GM18873 (cell line): ENCODE results near the gene HOXB3.
"Not testable (repeated sequence)": the region's sequence is repeated elsewhere in the genome, so short reads cannot be mapped to it uniquely, and the experiment has no call there.

ENCODE experiments used
- ATAC-seq: cut with Tn5 transposase; IDR thresholded peaks from one replicate; pipeline ENCODE4 v1.9.1; 2021; ENCODE audit warnings: mild to moderate bottlenecking, moderate library complexity, moderate number of reproducible peaks; ENCODE audit not compliant: unreplicated experiment, low FRiP score

The HOXB3 gene

DNA sequence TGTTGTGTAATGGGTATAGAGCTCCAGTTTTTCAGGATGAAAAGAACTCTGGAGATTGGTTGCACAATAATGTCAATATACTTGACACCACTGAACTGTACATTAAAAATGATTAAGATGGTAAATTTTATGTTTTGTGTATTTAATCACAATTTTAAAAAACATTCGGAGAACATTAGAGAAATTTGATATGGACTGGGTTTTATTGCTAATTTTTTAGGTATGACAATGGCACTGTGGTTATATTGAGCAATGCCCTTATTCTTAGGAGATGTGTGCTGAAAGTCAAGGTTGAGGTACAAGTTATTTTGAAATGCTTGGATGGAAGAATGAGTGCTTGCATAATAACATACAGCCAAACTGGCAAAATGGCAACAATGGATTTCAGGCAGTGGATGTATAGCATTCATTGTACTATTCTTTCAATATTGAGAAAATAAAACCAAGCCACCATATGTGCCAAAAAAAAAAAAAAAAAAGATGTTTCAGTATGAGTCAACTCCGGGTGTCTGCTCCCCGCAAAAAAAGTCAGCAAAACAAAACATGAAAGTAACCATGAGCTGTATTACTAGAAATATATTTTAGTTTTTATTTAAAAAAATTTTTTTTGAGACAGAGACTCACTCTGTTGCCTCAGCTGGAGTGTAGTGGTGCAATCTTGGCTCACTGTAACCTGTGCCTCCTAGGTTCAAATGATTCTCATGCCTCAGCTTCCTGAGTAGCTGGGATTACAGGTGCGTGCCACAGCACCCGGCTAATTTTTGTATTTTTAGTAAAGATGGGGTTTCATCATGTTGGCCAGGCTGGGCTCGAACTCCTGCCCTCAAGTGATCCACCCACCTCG, 79.1 kb downstream of the HOXB3 start:
- no peak for ATAC-seq

DNA sequence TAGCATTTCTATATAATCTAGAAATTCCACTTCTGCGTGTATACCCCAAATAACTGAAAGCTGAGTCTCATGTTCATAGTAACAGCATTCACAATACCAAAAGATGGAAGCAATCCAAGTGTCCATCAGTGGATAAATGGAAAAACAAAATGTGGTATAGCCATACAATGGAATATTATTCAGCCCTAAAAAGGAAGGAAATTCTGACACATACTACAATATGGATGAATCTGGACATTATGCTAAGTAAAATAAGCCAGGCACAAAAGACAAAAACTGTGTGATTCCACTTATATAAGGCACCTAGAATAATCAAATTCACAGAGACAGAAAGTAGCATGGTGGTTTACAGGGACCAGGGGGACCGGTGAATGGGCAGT, 79.7 kb downstream of the HOXB3 start:
- no peak for ATAC-seq

DNA sequence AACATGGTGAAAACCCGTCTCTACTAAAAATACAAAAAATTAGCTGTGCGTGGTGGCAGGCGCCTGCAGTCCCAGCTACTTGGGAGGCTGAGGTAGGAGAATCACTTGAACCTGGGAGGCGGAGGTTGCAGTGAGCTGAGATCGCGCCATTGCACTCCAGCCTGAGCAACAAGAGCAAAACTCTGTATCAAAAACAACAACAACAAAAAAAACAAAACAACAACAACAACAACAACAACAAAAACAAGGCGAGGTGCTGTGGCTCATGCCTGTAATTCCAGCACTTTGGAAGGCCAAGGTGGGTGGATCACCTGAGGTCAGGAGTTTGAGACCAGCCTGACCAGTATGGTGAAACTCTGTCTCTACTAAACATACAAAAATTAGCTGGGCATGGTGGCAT, 80.3 kb downstream of the HOXB3 start:
- ATAC-seq, result not testable (repeated sequence)

DNA sequence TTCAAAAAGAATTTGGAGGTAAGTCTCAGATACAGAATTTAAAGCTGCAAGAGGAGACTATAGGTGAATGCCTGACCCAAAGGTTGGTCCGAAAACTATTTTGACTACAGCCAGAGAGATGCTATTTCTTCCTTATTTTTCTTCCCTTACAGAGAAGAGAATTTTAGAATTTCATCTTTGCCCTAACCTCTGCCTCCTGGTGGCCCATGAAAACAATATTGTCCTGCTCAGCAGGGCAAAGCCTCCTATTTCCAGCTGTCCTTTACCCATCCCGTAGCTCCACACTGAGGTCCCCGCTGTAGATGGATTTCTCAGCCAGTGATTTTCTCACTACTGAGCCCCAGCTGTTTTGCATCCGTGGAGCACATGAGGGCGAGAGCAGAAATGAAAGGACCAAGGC, 83.8 kb downstream of the HOXB3 start:
- no peak for ATAC-seq

DNA sequence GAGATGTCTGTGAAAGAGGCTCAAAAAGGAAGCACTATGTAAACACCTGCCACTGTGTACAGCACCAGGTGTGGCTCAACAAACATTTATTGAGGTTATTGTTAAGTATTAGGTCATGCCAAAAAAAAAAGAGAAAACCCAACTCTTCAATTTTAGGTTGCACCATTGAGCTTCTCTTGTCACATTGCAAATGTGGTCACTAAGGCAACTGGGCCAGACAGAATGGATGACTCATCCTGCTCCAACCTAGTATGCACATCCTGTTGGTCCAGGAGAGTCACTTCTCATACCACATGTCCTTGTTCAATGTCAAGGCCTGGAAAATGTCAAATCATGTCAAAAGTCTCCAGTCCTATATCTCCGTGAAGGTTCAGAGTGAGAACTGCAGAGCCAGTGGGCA, 84.3 kb downstream of the HOXB3 start:
- no peak for ATAC-seq

DNA sequence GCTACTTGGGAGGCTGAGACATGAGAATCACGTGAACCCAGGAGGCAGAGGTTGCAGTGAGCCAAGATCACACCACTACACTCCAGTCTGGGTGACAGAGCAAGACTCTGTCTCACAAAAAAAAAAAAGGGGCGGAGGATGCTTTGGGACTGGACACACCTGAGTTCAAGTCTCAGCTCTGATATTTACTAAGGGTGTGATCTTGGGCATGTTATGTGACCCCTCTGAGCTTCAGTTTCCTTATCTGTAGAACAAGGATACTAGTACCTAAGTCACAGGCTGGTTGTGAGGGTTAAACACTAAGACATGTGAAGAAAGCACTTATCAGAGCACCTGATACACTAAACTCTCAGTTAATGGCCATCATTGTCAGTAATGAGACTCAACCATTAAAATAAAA, 85.1 kb downstream of the HOXB3 start:
- no peak for ATAC-seq

DNA sequence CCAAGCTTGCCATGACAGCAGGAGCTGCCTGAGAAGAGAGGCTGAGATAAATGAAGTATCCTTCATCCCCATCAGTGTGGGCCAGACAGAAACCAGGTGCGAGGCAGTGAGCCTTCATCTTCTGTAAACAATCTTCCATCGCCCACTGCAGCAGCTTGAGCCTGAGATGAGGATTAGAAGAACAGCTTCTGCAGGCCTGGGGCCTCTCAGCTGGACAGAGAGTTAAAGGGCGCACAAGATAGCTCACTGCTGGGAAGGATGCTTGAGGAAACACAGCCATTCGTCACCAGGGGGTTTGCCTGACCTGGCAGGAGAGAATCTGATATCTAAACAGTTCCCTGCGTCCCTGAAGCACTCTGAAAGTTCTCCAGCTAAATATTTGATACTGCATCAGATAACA, 86.3 kb downstream of the HOXB3 start:
- ATAC-seq, result no peak

DNA sequence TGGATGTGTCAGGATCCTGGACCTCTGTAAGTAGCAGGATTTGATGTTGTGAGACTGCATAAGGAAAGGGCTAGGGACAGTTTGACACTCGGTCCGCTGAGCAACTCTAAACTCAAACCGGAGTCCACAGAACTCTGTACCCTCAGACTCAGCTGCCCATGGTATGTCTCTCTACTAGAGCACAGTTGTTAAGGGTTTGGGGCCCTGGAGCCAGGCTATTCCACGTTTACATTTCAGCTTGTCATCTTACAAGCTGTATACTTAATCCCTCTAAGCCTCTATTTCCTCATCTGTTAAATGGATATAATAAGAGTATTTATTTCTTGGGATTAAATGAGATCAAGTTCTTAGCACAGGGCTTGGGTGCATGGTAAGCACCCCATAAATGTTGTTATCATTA, 87.1 kb downstream of the HOXB3 start:
- no peak for ATAC-seq

DNA sequence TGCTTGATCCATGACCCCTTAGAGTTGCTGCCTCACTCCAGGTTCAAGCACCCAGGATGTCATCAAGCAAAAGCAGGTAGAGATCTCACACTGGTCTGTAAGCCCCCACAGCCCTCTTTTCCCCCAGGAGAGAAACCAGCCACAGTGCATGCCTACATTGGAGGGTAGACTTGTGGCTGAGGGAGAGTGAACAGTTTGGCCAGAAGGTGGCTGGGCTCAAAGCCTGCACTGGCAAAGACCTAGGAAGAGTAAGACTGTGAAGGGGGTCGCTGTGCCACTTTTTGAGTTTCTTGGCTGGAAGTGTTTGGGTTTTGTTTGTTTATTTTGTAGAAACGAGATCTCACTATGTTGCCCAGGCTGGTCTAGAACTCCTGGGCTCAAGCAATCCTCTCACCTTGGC, 87.7 kb downstream of the HOXB3 start:
- ATAC-seq, result no peak

DNA sequence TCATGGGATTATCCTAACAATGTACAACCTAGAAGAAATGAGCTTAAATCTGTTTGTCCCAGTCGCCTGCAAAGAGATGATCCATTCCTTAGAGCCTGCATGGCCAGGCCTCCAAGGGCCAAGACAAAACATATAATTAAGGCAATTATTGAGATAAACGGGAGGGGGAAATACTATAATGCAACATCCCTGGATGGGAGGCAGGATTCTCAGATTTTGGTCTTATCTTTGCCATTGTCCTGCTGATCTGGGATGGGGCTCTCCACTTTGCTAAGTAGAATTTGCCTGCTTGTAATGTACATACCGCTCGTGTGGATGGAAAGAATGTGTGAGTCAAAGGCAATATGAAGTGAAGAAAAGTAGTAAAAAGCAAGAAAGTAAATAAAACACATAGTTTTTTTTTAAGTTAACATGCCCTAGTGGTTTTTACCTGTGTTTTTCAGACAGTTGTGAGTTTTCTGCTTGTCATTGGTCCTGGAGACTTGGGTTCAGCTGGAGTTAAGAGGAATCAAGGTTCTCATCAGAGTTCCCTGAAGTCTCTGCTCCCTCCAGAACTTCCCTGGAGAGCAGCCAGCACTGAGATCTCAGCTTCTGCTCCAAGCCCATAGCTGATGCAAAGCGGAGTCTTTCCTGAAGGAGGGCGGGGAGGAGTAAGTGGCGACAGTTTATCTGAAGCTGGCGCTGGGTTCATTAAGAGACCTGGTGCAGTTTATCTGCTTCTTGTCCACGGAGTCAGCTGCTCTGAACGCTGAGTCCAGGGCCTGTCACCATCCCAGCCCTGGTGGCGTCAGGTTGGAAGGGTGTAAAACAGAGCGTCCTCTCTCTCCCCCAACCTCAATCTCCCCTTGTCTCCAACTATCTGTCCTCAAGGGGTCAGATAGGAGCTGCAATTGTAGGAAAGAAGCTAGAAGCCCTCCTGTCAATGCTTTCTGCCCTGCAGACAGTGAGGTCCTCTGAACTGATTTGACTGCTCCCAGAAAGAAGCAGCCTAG, 89.3 kb downstream of the HOXB3 start:
- ATAC-seq, result no peak

DNA sequence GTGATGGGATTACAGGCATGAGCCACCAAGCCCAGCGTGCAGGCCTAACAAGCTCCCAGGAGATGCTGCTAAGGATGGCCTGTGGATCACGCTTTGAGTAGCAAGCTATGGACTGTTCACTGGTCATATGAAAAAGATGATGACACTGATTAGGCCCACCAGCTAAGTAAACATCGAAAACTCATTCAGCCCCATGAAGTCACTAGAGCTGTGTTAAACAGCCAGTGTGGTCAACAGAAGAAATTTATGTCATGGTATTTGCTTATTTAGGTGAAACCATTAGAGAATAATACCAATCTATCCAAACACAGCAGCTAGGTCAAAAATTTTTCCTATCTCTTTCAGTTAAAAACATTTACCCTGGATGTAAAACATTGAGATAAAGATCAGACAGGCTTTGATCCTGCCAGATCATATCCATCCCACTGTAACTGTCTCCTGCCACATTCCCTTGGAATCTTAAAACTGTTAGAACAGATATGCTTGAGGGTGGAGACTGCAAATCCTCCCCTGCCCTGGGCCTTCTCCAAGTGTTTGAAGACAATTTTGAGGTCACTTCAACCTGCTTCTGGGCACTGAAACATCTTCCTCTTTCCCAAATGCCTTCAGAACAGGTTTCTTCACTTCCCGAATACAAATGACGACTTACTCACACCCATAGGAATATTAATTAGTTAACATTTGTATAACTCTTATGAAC, 90.2 kb downstream of the HOXB3 start:
- no peak for ATAC-seq

DNA sequence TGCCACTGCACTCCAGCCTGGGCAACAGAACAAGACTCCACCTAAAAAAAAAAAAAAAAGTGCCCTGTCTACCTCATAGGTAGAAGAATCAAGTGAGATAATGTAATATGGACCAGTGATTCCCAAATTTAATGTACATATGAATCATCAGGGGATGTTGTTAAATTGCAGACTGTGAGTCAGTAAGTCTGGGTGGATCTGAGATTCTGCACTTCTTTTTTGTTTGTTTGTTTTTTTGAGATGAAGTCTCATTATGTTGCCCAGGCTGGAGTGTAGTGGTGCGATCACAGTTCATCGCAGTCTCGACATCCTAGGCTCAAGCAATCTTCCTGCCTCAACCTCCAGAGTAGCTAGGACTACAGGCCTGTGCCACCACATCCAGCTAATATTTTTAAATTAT, 90.8 kb downstream of the HOXB3 start:
- no peak for ATAC-seq
